Type B pancreatic cell (in vitro differentiated cells): ENCODE results near the gene PHACTR1. TPM values are rescaled to one million over a fixed set of nuclear protein-coding genes. Genes with fewer than 3 reads are reported as not detected.

ENCODE experiments used
- DNase-seq: peaks from one replicate; pipeline ENCODE4 v3.0.0; 2021; ENCODE audit warnings: mixed read lengths; ENCODE audit not compliant: unreplicated experiment; ENCODE audit errors: extremely low spot score
- H3K27ac Mint-ChIP-seq: 2 replicates; pipeline ENCODE4 v1.8.0; 2021; ENCODE audit warnings: mild to moderate bottlenecking, mixed read lengths
- H3K27me3 Mint-ChIP-seq: 2 replicates; pipeline ENCODE4 v1.8.0; 2021; ENCODE audit warnings: mixed read lengths
- H3K36me3 Mint-ChIP-seq: 2 replicates; pipeline ENCODE4 v1.8.0; 2021; ENCODE audit warnings: mixed read lengths
- H3K4me1 Mint-ChIP-seq: one replicate; pipeline ENCODE4 v1.8.0; 2021; ENCODE audit warnings: mixed read lengths; ENCODE audit not compliant: unreplicated experiment
- H3K4me3 Mint-ChIP-seq: 2 replicates; pipeline ENCODE4 v1.8.0; 2021; ENCODE audit warnings: mild to moderate bottlenecking, mixed read lengths
- H3K9me3 Mint-ChIP-seq: 2 replicates; pipeline ENCODE4 v1.8.0; 2021; ENCODE audit warnings: mixed read lengths
- CTCF ChIP-seq: fragments of 200-600 bp; sonication (generic); conservative IDR thresholded peaks from 2 replicates; pipeline ENCODE4 v1.5.0; 2021; ENCODE audit warnings: antibody characterized with exemption, mild to moderate bottlenecking
- total RNA-seq: library from RNA; stranded (reverse); gene quantifications from 2 replicates; pipeline ENCODE4 v1.2.1, GENCODE V29; 2021; ENCODE audit warnings: low replicate concordance

PHACTR1 gene
- total RNA-seq, 1 donor from 2014 or later = 12.3 TPM

- H3K4me3 Mint-ChIP-seq = no peak overlapping the region
- H3K4me1 Mint-ChIP-seq = peaks cover 11% of the 10 kb centered on the region
- H3K27me3 Mint-ChIP-seq = no peaks in the 10 kb centered on the region
- no peak overlapping the region for H3K27ac Mint-ChIP-seq
- H3K9me3 Mint-ChIP-seq = no peaks in the 10 kb centered on the region
- no peak for DNase-seq
- TF ChIP-seq CTCF = no peak
- H3K36me3 Mint-ChIP-seq = no peaks in the 10 kb centered on the region
Observed at GRCh38 chr6:13096084-13096483, 379.5 kb downstream of the PHACTR1 start.

GRCh38 chr6:13097454-13097853 lies 380.9 kb downstream of the PHACTR1 start:
- H3K9me3 Mint-ChIP-seq = no peaks in the 10 kb centered on the region
- H3K27me3 Mint-ChIP-seq = no peaks in the 10 kb centered on the region
- peaks cover 11% of the 10 kb centered on the region for H3K4me1 Mint-ChIP-seq
- no peak overlapping the region for H3K27ac Mint-ChIP-seq
- no peaks in the 10 kb centered on the region for H3K36me3 Mint-ChIP-seq
- DNase-seq = no peak
- no peak overlapping the region for H3K4me3 Mint-ChIP-seq
- TF ChIP-seq CTCF = no peak

GRCh38 chr6:13098006-13098405 lies 381.4 kb downstream of the PHACTR1 start:
- Mint-ChIP-seq H3K27ac (no peak overlapping the region), H3K9me3 (no peaks in the 10 kb centered on the region), H3K27me3 (no peaks in the 10 kb centered on the region), H3K4me3 (no peak overlapping the region), H3K4me1 (peaks cover 11% of the 10 kb centered on the region), H3K36me3 (no peaks in the 10 kb centered on the region)
- no peak for DNase-seq
- TF ChIP-seq CTCF = no peak

GRCh38 chr6:13098793-13099570 lies 382.4 kb downstream of the PHACTR1 start:
- no peak overlapping the region for H3K27ac Mint-ChIP-seq
- no peak overlapping the region for H3K4me3 Mint-ChIP-seq
- no peaks in the 10 kb centered on the region for H3K36me3 Mint-ChIP-seq
- DNase-seq = no peak
- peaks cover 11% of the 10 kb centered on the region for H3K4me1 Mint-ChIP-seq
- no peak for TF ChIP-seq CTCF
- no peaks in the 10 kb centered on the region for H3K9me3 Mint-ChIP-seq
- H3K27me3 Mint-ChIP-seq = no peaks in the 10 kb centered on the region

GRCh38 chr6:13099771-13100170 lies 383.2 kb downstream of the PHACTR1 start:
- TF ChIP-seq CTCF = peak; percentile 62
- no peaks in the 10 kb centered on the region for H3K36me3 Mint-ChIP-seq
- no peak overlapping the region for H3K27ac Mint-ChIP-seq
- no peak for DNase-seq
- H3K9me3 Mint-ChIP-seq = no peaks in the 10 kb centered on the region
- H3K27me3 Mint-ChIP-seq = no peaks in the 10 kb centered on the region
- H3K4me3 Mint-ChIP-seq = no peak overlapping the region
- peaks cover 11% of the 10 kb centered on the region for H3K4me1 Mint-ChIP-seq
